ENCODE data around the gene DLST. TPM values are rescaled to one million over a fixed set of nuclear protein-coding genes. Genes with fewer than 3 reads are reported as not detected.

Gene DLST
- total RNA-seq, 1 donor: 62.6 TPM

- H3K4me3 ChIP-seq (ENCODE audit: low read depth, low read length): no peak overlapping the region
- no peak for DNase-seq (ENCODE audit: low read depth)
- no peak for TF ChIP-seq CTCF (IDR thresholded peaks at IDR 0.05; ENCODE audit: insufficient read depth, low read depth, low read length)
Observed at GRCh38 chr14:74942181-74942580, 60.5 kb downstream of the DLST start.

- no peak for DNase-seq (ENCODE audit: low read depth)
- no peak for TF ChIP-seq CTCF (IDR thresholded peaks at IDR 0.05; ENCODE audit: insufficient read depth, low read depth, low read length)
- H3K4me3 ChIP-seq (ENCODE audit: low read depth, low read length): no peak overlapping the region
Observed at GRCh38 chr14:74942608-74943007, 60.9 kb downstream of the DLST start.

DNA sequence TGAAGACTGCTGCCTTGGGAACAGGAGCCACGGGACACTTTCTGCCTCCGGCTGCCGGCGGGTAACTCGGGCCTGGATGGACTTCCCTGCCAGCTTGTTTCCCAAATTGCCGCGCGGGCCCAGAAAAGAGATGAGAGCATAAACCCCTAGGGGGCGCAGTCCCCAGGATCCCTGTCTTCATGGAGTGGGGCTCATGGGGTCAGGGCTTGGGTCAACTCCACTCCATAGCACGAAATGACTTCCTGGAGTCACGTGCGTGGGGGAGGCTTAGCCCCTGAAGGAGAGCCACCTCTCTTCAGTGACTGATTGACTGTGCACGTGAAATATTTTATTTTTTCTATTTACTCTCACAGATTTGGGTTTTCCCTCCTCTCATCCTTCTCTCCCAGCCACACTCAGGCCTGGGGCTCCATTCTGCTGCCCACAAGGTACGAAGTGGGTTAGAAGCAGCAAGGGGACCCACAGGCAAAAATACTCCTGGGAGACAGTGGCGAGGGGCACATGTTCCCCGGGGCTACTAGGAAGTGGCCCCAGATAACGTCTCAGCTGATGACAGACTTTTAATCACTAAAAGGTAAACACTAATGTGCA lies 63.6 kb downstream of the DLST start:
- H3K4me3 ChIP-seq (ENCODE audit: low read depth, low read length): no peak overlapping the region
- DNase-seq (ENCODE audit: low read depth): no peak
- TF ChIP-seq CTCF (IDR thresholded peaks at IDR 0.05; ENCODE audit: insufficient read depth, low read depth, low read length): peak; percentile 65

DNA sequence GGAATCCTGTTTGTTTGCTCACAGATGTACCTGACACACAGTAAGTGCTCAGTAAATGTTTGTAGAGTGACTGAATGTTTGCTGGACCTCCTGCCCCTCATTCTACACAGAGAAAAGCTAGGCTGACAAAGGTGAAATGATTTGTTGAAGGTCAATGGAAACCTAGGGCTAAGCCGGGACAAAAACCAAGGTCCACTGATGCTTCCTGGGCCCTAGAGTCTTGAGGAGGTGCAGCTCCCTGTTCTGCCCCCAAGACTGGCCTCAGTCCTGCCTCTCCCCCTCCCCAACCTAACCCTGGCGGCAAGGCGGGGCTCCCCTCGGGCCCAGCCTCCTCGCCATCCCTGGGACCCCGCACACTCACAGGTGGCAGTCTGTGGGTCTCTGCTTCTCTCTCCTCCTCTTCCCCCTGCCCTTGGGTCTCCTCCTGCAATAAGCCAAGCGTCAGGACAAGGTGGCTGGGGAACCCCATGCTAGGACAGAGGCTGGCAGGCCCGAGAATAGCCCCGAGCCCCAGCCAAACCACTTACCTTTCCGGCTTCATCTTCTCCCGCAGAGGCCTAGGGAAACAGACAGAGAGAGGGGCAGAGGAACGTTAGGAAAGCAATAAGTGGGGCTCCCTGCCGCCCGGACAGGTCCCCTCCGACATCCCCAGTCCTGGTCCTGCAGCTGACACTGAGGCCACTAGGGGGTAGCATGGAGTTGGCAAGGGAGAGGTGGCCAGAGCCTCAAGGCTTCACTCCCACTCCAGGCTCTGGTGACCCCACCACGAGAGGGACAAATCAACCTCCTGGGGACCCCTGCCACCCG lies 64.3 kb downstream of the DLST start:
- peak; percentile 62 for DNase-seq (ENCODE audit: low read depth)

DNA sequence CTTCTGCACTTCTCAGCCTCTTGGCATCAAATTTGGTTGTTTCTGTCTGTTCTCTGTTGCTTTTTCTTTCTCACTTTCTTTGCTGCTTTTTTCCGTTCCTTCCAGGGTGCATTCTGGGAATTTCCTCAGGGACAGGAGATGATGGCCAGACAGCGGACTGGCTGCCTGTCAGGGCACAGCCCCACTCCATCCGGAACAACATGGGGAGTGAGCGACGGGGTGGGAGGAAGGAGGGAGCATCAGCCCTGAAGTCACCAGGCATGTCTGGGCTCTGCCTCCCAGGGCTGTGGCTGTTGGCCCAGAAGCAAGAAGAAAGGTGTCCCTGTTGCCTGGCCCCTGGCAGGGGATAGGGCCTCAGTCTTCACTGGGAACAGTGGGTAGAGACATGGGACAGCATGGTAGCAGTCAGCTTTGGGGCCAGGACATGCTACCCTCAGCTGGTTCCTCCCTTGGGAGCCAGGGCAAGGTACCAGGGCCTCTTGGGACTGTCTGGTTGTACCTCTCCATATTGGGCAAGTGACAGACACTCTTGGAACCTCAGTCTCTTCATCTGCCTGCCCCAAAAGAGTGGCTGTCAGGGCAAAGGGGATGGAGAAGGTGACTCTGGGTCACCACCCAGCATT lies 65.1 kb downstream of the DLST start:
- no peak overlapping the region for H3K4me3 ChIP-seq (ENCODE audit: low read depth, low read length)
- no peak for DNase-seq (ENCODE audit: low read depth)
- no peak for TF ChIP-seq CTCF (IDR thresholded peaks at IDR 0.05; ENCODE audit: insufficient read depth, low read depth, low read length)

More for the DNA sequence above, 64.3 kb downstream of the DLST start:
- H3K4me3 ChIP-seq (ENCODE audit: low read depth, low read length): no peak overlapping the region
- TF ChIP-seq CTCF (IDR thresholded peaks at IDR 0.05; ENCODE audit: insufficient read depth, low read depth, low read length): peak; percentile 98

GRCh38 chr14:74947353-74948227 lies 65.9 kb downstream of the DLST start:
- H3K4me3 ChIP-seq (ENCODE audit: low read depth, low read length): no peak overlapping the region
- DNase-seq (ENCODE audit: low read depth): no peak
- no peak for TF ChIP-seq CTCF (IDR thresholded peaks at IDR 0.05; ENCODE audit: insufficient read depth, low read depth, low read length)
